Omental fat pad (tissue), 4 donors: ENCODE data around the gene EML5. TPM values are rescaled to one million over a fixed set of nuclear protein-coding genes. Genes with fewer than 3 reads are reported as not detected.

Source experiments
- ATAC-seq: fragments of 150-250 bp; one replicate; pipeline ENCODE4 v1.9.1; 2016; ENCODE audit warnings: mild to moderate bottlenecking, moderate library complexity; ENCODE audit not compliant: low FRiP score
- DNase-seq: peaks from one replicate; pipeline ENCODE4 v3.0.0-alpha.2; 2019; ENCODE audit warnings: low spot score
- total RNA-seq, 4 donors: library from RNA; depleted of rRNA; stranded (reverse); fragments of >200 nt; gene quantifications; one replicate each; pipeline ENCODE4 v1.1.0, GENCODE V29; 2016
- TF ChIP-seq, protein P1 (sequence below), 3 donors: fragments of 450-650 bp; IDR thresholded peaks; one replicate each; pipeline ENCODE4 v1.5.1; 2016 to 2017; ENCODE audit warnings: antibody characterized with exemption in 3 of 3, mild to moderate bottlenecking in 3 of 3, moderate library complexity in 2 of 3

EML5 gene
- total RNA-seq, 4 donors from 2014 or later, result 0.36 to 0.63 (median 0.47) TPM

DNA sequence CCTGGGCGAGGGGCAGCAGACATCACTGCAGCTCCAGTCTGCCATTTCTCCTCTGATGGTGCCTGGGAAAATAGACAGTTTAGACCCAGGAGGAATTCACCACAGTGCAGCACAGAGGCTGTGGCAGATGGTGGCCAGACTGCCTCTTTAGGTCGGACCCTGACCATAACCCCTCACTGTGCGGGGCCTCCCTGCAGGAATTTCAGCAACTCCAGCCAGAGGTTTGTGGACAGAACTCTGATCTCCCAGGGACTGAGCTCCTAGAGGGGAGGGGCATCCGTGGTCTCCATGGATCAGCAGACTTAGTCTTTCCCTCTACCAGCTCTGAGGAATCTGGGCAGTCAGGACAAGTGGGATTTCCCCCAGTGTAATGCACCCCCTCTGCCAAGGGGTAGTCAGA is 123.4 kb downstream of the EML5 start:
- ATAC-seq (no peak), DNase-seq (no peak)
- TF ChIP-seq, protein P1, sequence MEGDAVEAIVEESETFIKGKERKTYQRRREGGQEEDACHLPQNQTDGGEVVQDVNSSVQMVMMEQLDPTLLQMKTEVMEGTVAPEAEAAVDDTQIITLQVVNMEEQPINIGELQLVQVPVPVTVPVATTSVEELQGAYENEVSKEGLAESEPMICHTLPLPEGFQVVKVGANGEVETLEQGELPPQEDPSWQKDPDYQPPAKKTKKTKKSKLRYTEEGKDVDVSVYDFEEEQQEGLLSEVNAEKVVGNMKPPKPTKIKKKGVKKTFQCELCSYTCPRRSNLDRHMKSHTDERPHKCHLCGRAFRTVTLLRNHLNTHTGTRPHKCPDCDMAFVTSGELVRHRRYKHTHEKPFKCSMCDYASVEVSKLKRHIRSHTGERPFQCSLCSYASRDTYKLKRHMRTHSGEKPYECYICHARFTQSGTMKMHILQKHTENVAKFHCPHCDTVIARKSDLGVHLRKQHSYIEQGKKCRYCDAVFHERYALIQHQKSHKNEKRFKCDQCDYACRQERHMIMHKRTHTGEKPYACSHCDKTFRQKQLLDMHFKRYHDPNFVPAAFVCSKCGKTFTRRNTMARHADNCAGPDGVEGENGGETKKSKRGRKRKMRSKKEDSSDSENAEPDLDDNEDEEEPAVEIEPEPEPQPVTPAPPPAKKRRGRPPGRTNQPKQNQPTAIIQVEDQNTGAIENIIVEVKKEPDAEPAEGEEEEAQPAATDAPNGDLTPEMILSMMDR (IDR thresholded peaks at IDR 0.05), result no peak

DNA sequence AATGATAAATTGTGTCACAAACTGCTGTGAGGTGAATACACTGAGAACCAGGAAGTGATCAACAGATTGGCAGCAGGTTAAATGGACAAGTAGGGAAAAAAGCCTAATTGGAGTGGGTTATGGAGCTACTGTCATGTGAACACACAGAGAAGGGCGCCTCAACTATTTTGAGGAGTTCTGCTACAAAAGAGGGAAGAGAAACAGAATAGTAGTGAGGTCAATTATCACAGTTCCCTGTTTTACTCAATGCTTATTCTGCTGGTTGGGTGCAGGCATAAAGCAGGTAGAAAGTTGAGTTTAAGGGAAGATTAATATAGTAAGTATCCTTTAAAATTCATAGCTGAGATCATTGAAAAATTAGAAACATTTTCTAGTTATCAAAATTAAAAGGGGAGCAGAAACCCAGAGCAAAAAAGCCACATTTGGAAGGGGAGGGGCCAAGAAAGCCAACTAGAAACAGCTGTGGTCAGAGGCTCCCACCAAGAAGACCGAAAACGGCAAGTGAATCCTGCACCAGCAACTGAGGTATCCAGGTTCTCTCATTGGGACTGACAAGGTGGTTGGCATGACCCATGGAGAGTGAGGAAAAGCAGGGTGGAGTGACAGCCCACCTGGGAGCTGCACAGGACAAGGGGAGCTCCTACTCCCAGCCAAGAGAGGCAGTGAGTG is 124.2 kb downstream of the EML5 start:
- DNase-seq, result no peak
- ATAC-seq, result no peak
- TF ChIP-seq, protein P1 (IDR thresholded peaks at IDR 0.05), result no peak

- TF ChIP-seq, protein P1 (IDR thresholded peaks at IDR 0.05), result no peak
- ATAC-seq, result no peak
- DNase-seq, result no peak
Observed at GRCh38 chr14:88667555-88668273, 125.0 kb downstream of the EML5 start.

DNA sequence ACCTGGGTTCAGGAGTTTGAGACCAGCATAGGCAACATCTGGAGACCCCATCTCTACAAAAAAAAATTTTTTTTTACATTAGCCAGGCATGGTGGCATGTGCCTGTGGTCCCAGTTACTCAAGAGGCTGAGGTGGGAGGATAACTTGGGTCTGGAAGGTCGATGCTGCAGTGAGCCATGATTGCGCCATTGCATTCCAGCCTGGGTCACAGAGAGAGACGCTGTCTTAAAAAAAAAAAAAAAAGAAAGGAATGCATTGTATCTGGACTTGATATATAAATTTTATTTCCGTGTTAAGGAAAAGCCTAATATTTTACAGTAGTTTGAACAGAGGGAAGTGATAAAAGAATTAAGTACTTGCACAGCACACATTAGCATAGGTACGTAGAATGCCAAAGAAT is 132.7 kb downstream of the EML5 start:
- TF ChIP-seq, protein P1 (IDR thresholded peaks at IDR 0.05), result no peak

GRCh38 chr14:88639221-88639620 is 153.5 kb downstream of the EML5 start:
- ATAC-seq (no peak), DNase-seq (no peak)
- TF ChIP-seq, protein P1 (IDR thresholded peaks at IDR 0.05), result no peak

More for the DNA sequence above, 132.7 kb downstream of the EML5 start:
- no peak for DNase-seq
- ATAC-seq, result no peak

GRCh38 chr14:88632512-88632911 is 160.2 kb downstream of the EML5 start:
- ATAC-seq (no peak), DNase-seq (no peak)
- TF ChIP-seq, protein P1 (IDR thresholded peaks at IDR 0.05), result no peak

GRCh38 chr14:88631091-88631490 is 161.7 kb downstream of the EML5 start:
- ATAC-seq (no peak), DNase-seq (no peak)
- TF ChIP-seq, protein P1 (IDR thresholded peaks at IDR 0.05), result no peak
